Endothelial cell of umbilical vein (primary cell): Measurements from ENCODE around the gene CCDC172. TPM values are rescaled to one million over a fixed set of nuclear protein-coding genes. Genes with fewer than 3 reads are reported as not detected.

Experiments used
- BruUV-seq: library from RNA; stranded (reverse); fragments of 400-500 nt; replicated peaks from 2 replicates; lab custom pipeline; 2021; lab: Mats Ljungman, UMichigan
- CTCF ChIA-PET: fragments of 300-600, 350-600 bp; sonication (Branson Sonifier 250); formaldehyde crosslinking; loops from one replicate; lab custom pipeline; 2021; ENCODE audit warnings: antibody characterized with exemption, inconsistent platforms; lab: Charles Lee
- POLR2A ChIA-PET: fragments of 300-600, 350-600 bp; sonication (Branson Sonifier 250); formaldehyde crosslinking; loops from one replicate; lab custom pipeline; 2021; ENCODE audit warnings: antibody characterized with exemption, inconsistent platforms; lab: Charles Lee
- DNase-seq: peaks from one replicate; pipeline ENCODE4 v3.0.0-alpha.2; 2011; ENCODE audit warnings: low read depth, low spot score
- FAIRE-seq: peaks from 2 replicates; lab custom pipeline; 2011; peaks lifted over from hg19 to GRCh38; lab: Jason Lieb, UNC
- H2AFZ ChIP-seq: 2 replicates; pipeline ENCODE4 v1.6.0; 2012; ENCODE audit warnings: low read depth, low read length, control low read depth, inconsistent platforms
- H3K27ac ChIP-seq: 2 replicates; pipeline ENCODE4 v1.5.1; 2011; ENCODE audit warnings: low read depth, mild to moderate bottlenecking, control low read depth, low read length, moderate library complexity; ENCODE audit not compliant: insufficient read depth
- H3K27me3 ChIP-seq, 2 experiments: 2 replicates each; pipeline versions ENCODE4 v1.6.0 to v1.6.1; 2011; ENCODE audit warnings: low read length in 2 of 2, mixed read lengths in 1 of 2; ENCODE audit not compliant: control insufficient read depth in 2 of 2, insufficient read depth in 2 of 2
- H3K36me3 ChIP-seq, 2 experiments: 2 replicates in 1 of 2; 3 replicates in 1 of 2; pipeline ENCODE4 v1.5.1; 2011; ENCODE audit warnings: low read length in 2 of 2, mild to moderate bottlenecking in 1 of 2, moderate library complexity in 1 of 2; ENCODE audit not compliant: control insufficient read depth in 2 of 2, insufficient read depth in 2 of 2; ENCODE audit errors: extremely low read depth in 1 of 2
- H3K4me1 ChIP-seq: 3 replicates; pipeline ENCODE4 v1.5.1; 2011; ENCODE audit warnings: mild to moderate bottlenecking, low read length; ENCODE audit not compliant: control insufficient read depth, insufficient read depth; ENCODE audit errors: extremely low read depth
- H3K4me2 ChIP-seq: 2 replicates; pipeline ENCODE4 v1.6.1; 2011; ENCODE audit warnings: low read length, control low read depth, mixed read lengths; ENCODE audit not compliant: insufficient read depth
- H3K4me3 ChIP-seq, 3 experiments: fragments of 200-600 bp in 1 of 3; sonication (generic), shearing (Covaris generic) in 1 of 3; replicated peaks in 1 of 3; 2 replicates each; pipeline ENCODE4 v1.5.1; 2011 to 2016; ENCODE audit warnings: control low read depth in 3 of 3, low read length in 3 of 3, mild to moderate bottlenecking in 2 of 3, inconsistent platforms in 1 of 3, low read depth in 1 of 3, moderate library complexity in 1 of 3; ENCODE audit not compliant: insufficient read depth in 1 of 3
- H3K79me2 ChIP-seq: 2 replicates; pipeline ENCODE4 v1.6.0; 2012; ENCODE audit warnings: low read length, inconsistent platforms; ENCODE audit not compliant: control insufficient read depth, insufficient read depth
- H3K9ac ChIP-seq: replicated peaks from 2 replicates; pipeline ENCODE3; 2011; ENCODE audit warnings: low read length, control low read depth; ENCODE audit not compliant: insufficient read depth; ENCODE audit errors: extremely low read depth
- H3K9me1 ChIP-seq: replicated peaks from 3 replicates; pipeline ENCODE4 v1.6.0; 2011; ENCODE audit warnings: mild to moderate bottlenecking, low read length; ENCODE audit not compliant: control insufficient read depth, insufficient read depth; ENCODE audit errors: extremely low read depth
- H3K9me3 ChIP-seq: replicated peaks from 2 replicates; pipeline ENCODE4 v1.5.1; 2012; ENCODE audit warnings: low read length, inconsistent platforms; ENCODE audit not compliant: control insufficient read depth, insufficient read depth
- H4K20me1 ChIP-seq: replicated peaks from 2 replicates; pipeline ENCODE3; 2011; ENCODE audit warnings: mild to moderate bottlenecking, low read length; ENCODE audit not compliant: control insufficient read depth, insufficient read depth; ENCODE audit errors: extremely low read depth
- EZH2 ChIP-seq: IDR thresholded peaks from 2 replicates; pipeline ENCODE4 v1.6.1; 2012; ENCODE audit warnings: borderline replicate concordance, low read depth, mild to moderate bottlenecking, moderate library complexity, low read length, inconsistent platforms; ENCODE audit not compliant: severe bottlenecking
- FOS ChIP-seq: IDR thresholded peaks from 2 replicates; pipeline ENCODE4 v1.6.1; 2011; ENCODE audit warnings: mild to moderate bottlenecking, low read length, moderate library complexity, borderline replicate concordance; ENCODE audit not compliant: insufficient read depth
- GATA2 ChIP-seq: IDR thresholded peaks from 2 replicates; pipeline ENCODE4 v1.7.0; 2011; ENCODE audit warnings: low read depth, mild to moderate bottlenecking, moderate library complexity, mixed read lengths, low read length; ENCODE audit not compliant: insufficient read length, insufficient read depth
- JUN ChIP-seq: IDR thresholded peaks from 2 replicates; pipeline ENCODE4 v1.6.1; 2011; ENCODE audit warnings: borderline replicate concordance, low read depth; ENCODE audit not compliant: insufficient read length, insufficient read depth
- MYC ChIP-seq: IDR thresholded peaks from one replicate; pipeline ENCODE4 v1.6.1; 2011; ENCODE audit warnings: mild to moderate bottlenecking, low read depth, low read length
- POLR2A ChIP-seq: IDR thresholded peaks from 2 replicates; pipeline ENCODE4 v1.6.1; 2012; ENCODE audit warnings: low read depth, mild to moderate bottlenecking, control low read depth, low read length
- POLR2AphosphoS5 ChIP-seq: IDR thresholded peaks from 2 replicates; pipeline ENCODE4 v1.6.1; 2012; ENCODE audit warnings: low read depth, mild to moderate bottlenecking, control low read depth, low read length, moderate library complexity; ENCODE audit not compliant: insufficient read depth
- dilution Hi-C: fragments of 300-500 bp; cut with MboI; formaldehyde crosslinking; loops from one replicate; pipeline ENCODE4 v1.15.0; 2019; ENCODE audit warnings: low sequenced_read_pairs; ENCODE audit not compliant: extremely low pct_ligation_motif_present
- intact Hi-C: fragments of 100-400 bp; cut with micrococcal nuclease; formaldehyde crosslinking; loops from one replicate; pipeline ENCODE4 v1.10.0; 2022
- polyA plus RNA-seq, 4 experiments: library from polyadenylated mRNA; depleted of rRNA in 3 of 4; stranded (reverse) in 3 of 4; unstranded in 1 of 4; fragments of >200 nt; gene quantifications; 2 replicates each; pipeline versions ENCODE4 v1.2.1 to v1.2.3, GENCODE V29; 2011 to 2012; ENCODE audit warnings: missing spikeins in 1 of 4
- total RNA-seq: library from RNA; stranded (reverse); gene quantifications from 2 replicates; pipeline ENCODE4 v1.2.3, GENCODE V29; 2021
- TF ChIP-seq, protein P1 (sequence below): IDR thresholded peaks from 2 replicates; pipeline ENCODE4 v1.6.1; 2011; ENCODE audit not compliant: insufficient read depth, insufficient read length
- TF ChIP-seq, protein P2 (sequence below), 2 donors: IDR thresholded peaks; 1 replicate in 1 of 2; 2 replicates in 1 of 2; pipeline ENCODE4 v1.5.1; 2011; ENCODE audit warnings: low read length in 2 of 2, mild to moderate bottlenecking in 2 of 2, moderate library complexity in 2 of 2, control low read depth in 1 of 2, inconsistent platforms in 1 of 2, low read depth in 1 of 2; ENCODE audit not compliant: insufficient read depth in 1 of 2; ENCODE audit errors: extremely low read depth in 1 of 2

Gene CCDC172
- total and polyA plus RNA-seq, 2 donors (not counting 3 experiments of a cell fraction or from before 2014, with no cell fraction given) = not detected

DNA sequence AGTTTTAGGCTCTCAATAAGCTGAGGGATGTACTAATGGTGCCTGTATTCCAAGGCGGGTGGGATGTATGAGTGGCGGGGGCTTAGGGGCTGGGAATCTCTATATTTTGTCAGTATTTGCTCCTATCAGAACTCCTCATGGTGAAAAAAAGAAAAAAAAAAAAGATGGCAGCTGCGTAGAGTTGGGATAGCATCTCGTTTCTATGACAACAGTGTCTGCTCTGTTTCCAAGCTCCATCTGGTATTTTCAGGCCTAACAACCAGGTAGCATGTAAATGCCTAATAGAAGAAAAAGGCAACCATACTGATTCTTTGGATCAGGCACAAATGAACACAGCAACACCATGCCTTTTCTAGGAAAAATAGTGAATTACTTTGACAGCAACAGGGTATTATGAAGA is 11.7 kb upstream of the CCDC172 start:
- H3K79me2 ChIP-seq = no peaks in the 10 kb centered on the region
- no TSS peak for BruUV-seq
- no peaks in the 10 kb centered on the region for H3K36me3 ChIP-seq
- H4K20me1 ChIP-seq = no peaks in the 10 kb centered on the region
- no peaks in the 10 kb centered on the region for H3K9me3 ChIP-seq
- H3K27me3 ChIP-seq = no peaks in the 10 kb centered on the region
- H3K9ac ChIP-seq = no peak overlapping the region
- CTCF ChIA-PET = no interaction called here
- H3K27ac ChIP-seq = no peak overlapping the region
- no peak overlapping the region for H3K4me2 ChIP-seq
- H3K4me3 ChIP-seq = no peak overlapping the region
- dilution Hi-C loops = no loop called here
- H3K4me1 ChIP-seq = no peaks in the 10 kb centered on the region
- POLR2A ChIA-PET = no interaction called here
- no peak overlapping the region for H2AFZ ChIP-seq
- intact Hi-C loops = no loop called here
- H3K9me1 ChIP-seq = no peaks in the 10 kb centered on the region
- no peak for TF ChIP-seq MYC
- TF ChIP-seq, protein P1, sequence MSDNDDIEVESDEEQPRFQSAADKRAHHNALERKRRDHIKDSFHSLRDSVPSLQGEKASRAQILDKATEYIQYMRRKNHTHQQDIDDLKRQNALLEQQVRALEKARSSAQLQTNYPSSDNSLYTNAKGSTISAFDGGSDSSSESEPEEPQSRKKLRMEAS = no peak
- no peak for TF ChIP-seq POLR2AphosphoS5
- TF ChIP-seq FOS = no peak
- no peak for TF ChIP-seq EZH2
- no peak for TF ChIP-seq JUN
- TF ChIP-seq POLR2A = no peak
- no peak for TF ChIP-seq GATA2
- TF ChIP-seq, protein P2, sequence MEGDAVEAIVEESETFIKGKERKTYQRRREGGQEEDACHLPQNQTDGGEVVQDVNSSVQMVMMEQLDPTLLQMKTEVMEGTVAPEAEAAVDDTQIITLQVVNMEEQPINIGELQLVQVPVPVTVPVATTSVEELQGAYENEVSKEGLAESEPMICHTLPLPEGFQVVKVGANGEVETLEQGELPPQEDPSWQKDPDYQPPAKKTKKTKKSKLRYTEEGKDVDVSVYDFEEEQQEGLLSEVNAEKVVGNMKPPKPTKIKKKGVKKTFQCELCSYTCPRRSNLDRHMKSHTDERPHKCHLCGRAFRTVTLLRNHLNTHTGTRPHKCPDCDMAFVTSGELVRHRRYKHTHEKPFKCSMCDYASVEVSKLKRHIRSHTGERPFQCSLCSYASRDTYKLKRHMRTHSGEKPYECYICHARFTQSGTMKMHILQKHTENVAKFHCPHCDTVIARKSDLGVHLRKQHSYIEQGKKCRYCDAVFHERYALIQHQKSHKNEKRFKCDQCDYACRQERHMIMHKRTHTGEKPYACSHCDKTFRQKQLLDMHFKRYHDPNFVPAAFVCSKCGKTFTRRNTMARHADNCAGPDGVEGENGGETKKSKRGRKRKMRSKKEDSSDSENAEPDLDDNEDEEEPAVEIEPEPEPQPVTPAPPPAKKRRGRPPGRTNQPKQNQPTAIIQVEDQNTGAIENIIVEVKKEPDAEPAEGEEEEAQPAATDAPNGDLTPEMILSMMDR (IDR thresholded peaks at IDR 0.05; ENCODE audit: extremely low read depth in 1 of 2, insufficient read depth in 1 of 2, low read depth in 1 of 2, low read length in 2 of 2) = no peak
- DNase-seq = no peak
- FAIRE-seq = no peak
